Colonic mucosa (tissue), 4 donors: ENCODE data around the gene BFSP1. TPM values are rescaled to one million over a fixed set of nuclear protein-coding genes. Genes with fewer than 3 reads are reported as not detected.

ENCODE experiments used
- DNase-seq: peaks from one replicate; pipeline ENCODE4 v3.0.0-alpha.2; 2020
- H3K27ac ChIP-seq: fragments of 200-600 bp; one replicate; pipeline ENCODE4 v1.8.0; 2021
- H3K27me3 ChIP-seq: fragments of 200-600 bp; one replicate; pipeline ENCODE4 v1.8.0; 2021
- H3K36me3 ChIP-seq: fragments of 200-600 bp; one replicate; pipeline ENCODE4 v1.8.0; 2021
- H3K4me1 ChIP-seq: fragments of 200-600 bp; one replicate; pipeline ENCODE4 v1.8.0; 2021; ENCODE audit warnings: mild to moderate bottlenecking
- H3K4me3 ChIP-seq: fragments of 200-600 bp; one replicate; pipeline ENCODE4 v1.8.0; 2021
- H3K9ac ChIP-seq, 2 donors: one replicate each; pipeline ENCODE4 v1.7.0; 2013; ENCODE audit warnings: control low read depth in 2 of 2, low read depth in 2 of 2, low read length in 2 of 2
- H3K9me3 ChIP-seq: fragments of 200-600 bp; one replicate; pipeline ENCODE4 v1.8.0; 2021
- CTCF ChIP-seq: fragments of 200-600 bp; IDR thresholded peaks from one replicate; pipeline ENCODE4 v1.8.0; 2022; ENCODE audit warnings: antibody characterized with exemption, mild to moderate bottlenecking
- intact Hi-C: fragments of 100-400 bp; cut with DNase I; formaldehyde crosslinking; loops from one replicate; pipeline ENCODE4 v1.14.1; 2022
- total RNA-seq, 2 donors: library from RNA; stranded (reverse); fragmentation: NEBNext Ultra II Directional in 1 of 2; extraction: Animal tissue kit (Norgen Biotek cat#: 25700) in 1 of 2; gene quantifications; one replicate each; pipeline ENCODE4 v1.2.1, GENCODE V29; 2021
- donor health status: healthy.
- donor health status: DM: no; HTN: no; CAD: no.
- donor health status: DM: no; HTN: no; CAD: no.

The BFSP1 gene
- total RNA-seq, 2 donors from 2014 or later: 0.50 to 0.59 TPM

- H3K4me3 ChIP-seq: no peak overlapping the region
- DNase-seq: no peak
- H3K36me3 ChIP-seq: no peaks in the 10 kb centered on the region
- no peak for TF ChIP-seq CTCF
- no peak overlapping the region for H3K27ac ChIP-seq
- no peaks in the 10 kb centered on the region for H3K4me1 ChIP-seq
- intact Hi-C loops: no loop called here
- no peak overlapping the region for H3K9ac ChIP-seq
- H3K27me3 ChIP-seq: no peaks in the 10 kb centered on the region
- H3K9me3 ChIP-seq: no peaks in the 10 kb centered on the region
Measured at GRCh38 chr20:17471606-17472187, 59.5 kb downstream of the BFSP1 start.

GRCh38 chr20:17470973-17471372 is 60.2 kb downstream of the BFSP1 start:
- intact Hi-C loops: no loop called here
- Histone ChIP-seq H3K9me3 (no peaks in the 10 kb centered on the region), H3K27ac (no peak overlapping the region), H3K27me3 (no peaks in the 10 kb centered on the region), H3K36me3 (no peaks in the 10 kb centered on the region), H3K9ac (no peak overlapping the region), H3K4me3 (no peak overlapping the region), H3K4me1 (no peaks in the 10 kb centered on the region)
- no peak for DNase-seq
- no peak for TF ChIP-seq CTCF

- no peak for DNase-seq
- Histone ChIP-seq H3K27ac (no peak overlapping the region), H3K4me3 (no peak overlapping the region), H3K36me3 (no peaks in the 10 kb centered on the region), H3K4me1 (no peaks in the 10 kb centered on the region), H3K9me3 (no peaks in the 10 kb centered on the region), H3K9ac (no peak overlapping the region), H3K27me3 (no peaks in the 10 kb centered on the region)
- intact Hi-C loops: no loop called here
- no peak for TF ChIP-seq CTCF
Measured at GRCh38 chr20:17470521-17470920, 60.7 kb downstream of the BFSP1 start.

GRCh38 chr20:17469246-17470030 is 61.7 kb downstream of the BFSP1 start:
- no peaks in the 10 kb centered on the region for H3K27me3 ChIP-seq
- no peak overlapping the region for H3K4me3 ChIP-seq
- no peak overlapping the region for H3K27ac ChIP-seq
- no peak for DNase-seq
- intact Hi-C loops: no loop called here
- H3K4me1 ChIP-seq: no peaks in the 10 kb centered on the region
- no peaks in the 10 kb centered on the region for H3K36me3 ChIP-seq
- no peak for TF ChIP-seq CTCF
- H3K9ac ChIP-seq: no peak overlapping the region
- no peaks in the 10 kb centered on the region for H3K9me3 ChIP-seq

- H3K36me3 ChIP-seq: no peaks in the 10 kb centered on the region
- TF ChIP-seq CTCF: no peak
- intact Hi-C loops: no loop called here
- no peak overlapping the region for H3K27ac ChIP-seq
- H3K4me3 ChIP-seq: no peak overlapping the region
- no peak overlapping the region for H3K9ac ChIP-seq
- no peaks in the 10 kb centered on the region for H3K27me3 ChIP-seq
- no peak for DNase-seq
- no peaks in the 10 kb centered on the region for H3K4me1 ChIP-seq
- no peaks in the 10 kb centered on the region for H3K9me3 ChIP-seq
Measured at GRCh38 chr20:17468073-17468840, 62.9 kb downstream of the BFSP1 start.
